GM12874 (cell line): ENCODE measurements around the gene CINP.
A peak's percentile ranks its signal among the peaks of the same experiment; 100 is the strongest.

Experiments used
- TF ChIP-seq, protein P1 (sequence below): IDR thresholded peaks from 2 replicates; pipeline ENCODE4 v1.5.1; 2011; ENCODE audit warnings: low read depth, mild to moderate bottlenecking, control low read depth, low read length, moderate library complexity; ENCODE audit not compliant: insufficient read depth

Gene CINP

GRCh38 chr14:102326583-102326982 lies 36.1 kb downstream of the CINP start:
- TF ChIP-seq, protein P1, sequence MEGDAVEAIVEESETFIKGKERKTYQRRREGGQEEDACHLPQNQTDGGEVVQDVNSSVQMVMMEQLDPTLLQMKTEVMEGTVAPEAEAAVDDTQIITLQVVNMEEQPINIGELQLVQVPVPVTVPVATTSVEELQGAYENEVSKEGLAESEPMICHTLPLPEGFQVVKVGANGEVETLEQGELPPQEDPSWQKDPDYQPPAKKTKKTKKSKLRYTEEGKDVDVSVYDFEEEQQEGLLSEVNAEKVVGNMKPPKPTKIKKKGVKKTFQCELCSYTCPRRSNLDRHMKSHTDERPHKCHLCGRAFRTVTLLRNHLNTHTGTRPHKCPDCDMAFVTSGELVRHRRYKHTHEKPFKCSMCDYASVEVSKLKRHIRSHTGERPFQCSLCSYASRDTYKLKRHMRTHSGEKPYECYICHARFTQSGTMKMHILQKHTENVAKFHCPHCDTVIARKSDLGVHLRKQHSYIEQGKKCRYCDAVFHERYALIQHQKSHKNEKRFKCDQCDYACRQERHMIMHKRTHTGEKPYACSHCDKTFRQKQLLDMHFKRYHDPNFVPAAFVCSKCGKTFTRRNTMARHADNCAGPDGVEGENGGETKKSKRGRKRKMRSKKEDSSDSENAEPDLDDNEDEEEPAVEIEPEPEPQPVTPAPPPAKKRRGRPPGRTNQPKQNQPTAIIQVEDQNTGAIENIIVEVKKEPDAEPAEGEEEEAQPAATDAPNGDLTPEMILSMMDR, result no peak

GRCh38 chr14:102325791-102326345 lies 36.8 kb downstream of the CINP start:
- TF ChIP-seq, protein P1, result no peak

GRCh38 chr14:102323102-102323501 lies 39.6 kb downstream of the CINP start:
- TF ChIP-seq, protein P1, result peak; percentile 66

DNA sequence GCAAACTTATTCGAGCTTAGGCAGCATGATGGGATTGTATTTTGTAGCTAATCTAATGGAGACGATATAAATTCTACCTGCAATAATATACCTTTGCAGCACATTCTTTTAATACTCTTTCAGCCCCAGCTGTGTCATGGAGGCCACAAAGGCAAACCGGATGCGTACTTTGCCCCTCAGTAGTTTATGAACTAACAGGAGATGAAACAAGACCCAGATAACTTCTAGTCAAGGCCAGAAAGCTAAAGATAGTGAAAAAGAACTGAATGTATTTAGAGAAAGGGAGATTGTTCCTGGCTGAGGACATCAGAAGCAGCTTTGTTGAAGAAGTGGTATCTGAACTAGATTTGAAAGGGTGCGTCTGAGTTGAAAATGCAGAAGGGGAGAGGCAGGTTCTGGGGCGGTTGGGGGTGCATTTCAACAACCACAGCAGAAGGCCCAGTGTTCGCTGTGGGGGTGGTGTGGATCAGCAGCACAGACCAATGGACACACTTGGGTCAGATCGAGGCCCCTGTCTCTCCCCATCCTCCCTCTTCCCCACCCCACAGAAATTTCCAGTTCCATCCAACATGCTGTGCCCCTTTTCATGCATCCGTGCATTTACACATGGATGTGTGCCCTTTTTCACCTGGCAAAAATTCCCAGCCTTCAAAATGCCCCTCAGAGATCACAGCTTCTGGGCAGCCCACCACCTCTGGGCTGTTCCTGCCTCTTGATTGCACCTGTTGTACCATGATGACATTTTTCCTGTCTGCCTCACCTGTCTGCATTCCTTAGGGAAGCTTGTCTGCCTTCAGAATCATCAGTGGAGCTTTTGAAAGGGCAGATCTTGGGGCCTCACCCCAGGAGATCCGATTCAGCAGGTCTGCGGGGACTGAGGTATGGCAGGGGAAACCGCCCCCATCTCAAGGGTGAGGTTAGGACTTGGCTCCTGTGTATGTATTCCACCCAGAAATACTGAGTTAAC lies 41.0 kb downstream of the CINP start:
- TF ChIP-seq, protein P1, result no peak

DNA sequence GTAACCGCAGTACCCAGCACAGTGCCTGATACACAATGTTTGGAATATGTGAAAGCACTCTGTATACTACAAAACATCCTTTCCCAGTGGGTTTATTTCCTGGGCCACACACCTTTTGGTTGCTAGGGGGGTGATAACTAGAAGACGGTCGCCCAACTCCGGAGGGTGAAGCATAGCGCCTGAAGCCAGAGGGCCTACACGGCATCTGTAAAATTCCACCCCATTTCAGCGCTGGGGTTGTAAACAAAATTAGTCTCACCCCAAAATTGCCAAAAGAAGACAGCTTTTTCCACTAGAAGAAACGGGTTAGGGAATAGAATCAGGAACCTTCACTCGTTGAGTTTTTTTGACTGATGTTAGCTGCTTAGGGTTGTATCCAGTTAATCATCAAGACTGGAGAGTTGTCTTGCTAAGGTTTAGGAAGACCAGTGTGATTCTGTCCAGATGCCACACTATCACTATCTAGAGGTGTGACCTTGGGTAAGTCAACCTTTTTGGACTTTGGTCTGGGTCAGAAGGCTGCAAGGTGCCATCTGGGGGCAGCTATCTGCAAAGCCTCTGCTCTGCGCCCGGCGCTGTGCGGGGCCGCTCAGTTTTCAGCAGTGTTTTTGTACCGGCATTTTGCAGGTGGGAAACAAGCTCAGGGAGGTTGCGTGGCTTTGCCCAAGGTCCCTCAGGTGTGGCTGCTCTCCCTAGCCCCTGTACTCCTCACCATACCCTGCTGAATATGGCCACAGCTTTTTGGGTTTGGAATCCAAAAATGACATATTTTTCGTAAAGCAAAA lies 41.8 kb downstream of the CINP start:
- TF ChIP-seq, protein P1, result no peak

- TF ChIP-seq, protein P1, result no peak
These were observed 42.5 kb downstream of the CINP start for GRCh38 chr14:102320033-102320660.
